Omental fat pad (tissue), 4 donors: ENCODE data around the gene CRABP1. TPM values are rescaled to one million over a fixed set of nuclear protein-coding genes. Genes with fewer than 3 reads are reported as not detected.

Experiments used
- ATAC-seq: fragments of 150-250 bp; one replicate; pipeline ENCODE4 v1.9.1; 2016; ENCODE audit warnings: mild to moderate bottlenecking, moderate library complexity; ENCODE audit not compliant: low FRiP score
- DNase-seq: peaks from one replicate; pipeline ENCODE4 v3.0.0-alpha.2; 2019; ENCODE audit warnings: low spot score
- CTCF ChIP-seq, 3 donors: fragments of 450-650 bp; IDR thresholded peaks; one replicate each; pipeline ENCODE4 v1.5.1; 2016 to 2017; ENCODE audit warnings: antibody characterized with exemption in 3 of 3, mild to moderate bottlenecking in 3 of 3, moderate library complexity in 2 of 3
- total RNA-seq, 4 donors: library from RNA; depleted of rRNA; stranded (reverse); fragments of >200 nt; gene quantifications; one replicate each; pipeline ENCODE4 v1.1.0, GENCODE V29; 2016

CRABP1 gene
- total RNA-seq, 4 donors from 2014 or later = 1.6 TPM; not detected in 3

DNA sequence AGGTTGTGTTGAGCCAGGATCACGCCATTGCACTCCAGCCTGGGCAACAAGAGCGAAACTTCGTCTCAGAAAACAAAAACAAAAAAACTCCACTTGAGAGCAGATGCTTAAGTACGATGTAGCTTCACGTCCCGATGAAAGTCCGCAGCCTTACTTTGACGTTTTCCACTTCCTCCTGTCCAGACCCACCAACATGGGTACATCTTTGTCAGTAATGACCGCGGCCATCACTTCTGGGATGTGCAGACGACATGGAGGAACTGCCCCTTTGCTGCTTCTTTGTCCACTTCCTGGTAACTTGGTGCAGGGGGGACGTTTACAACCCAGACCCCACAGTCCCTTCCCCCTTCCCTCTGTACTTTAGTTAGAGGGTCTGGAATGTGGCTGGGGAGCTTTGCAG lies 48.7 kb downstream of the CRABP1 start:
- no peak for TF ChIP-seq CTCF (IDR thresholded peaks at IDR 0.05)
- no peak for ATAC-seq
- DNase-seq = no peak

DNA sequence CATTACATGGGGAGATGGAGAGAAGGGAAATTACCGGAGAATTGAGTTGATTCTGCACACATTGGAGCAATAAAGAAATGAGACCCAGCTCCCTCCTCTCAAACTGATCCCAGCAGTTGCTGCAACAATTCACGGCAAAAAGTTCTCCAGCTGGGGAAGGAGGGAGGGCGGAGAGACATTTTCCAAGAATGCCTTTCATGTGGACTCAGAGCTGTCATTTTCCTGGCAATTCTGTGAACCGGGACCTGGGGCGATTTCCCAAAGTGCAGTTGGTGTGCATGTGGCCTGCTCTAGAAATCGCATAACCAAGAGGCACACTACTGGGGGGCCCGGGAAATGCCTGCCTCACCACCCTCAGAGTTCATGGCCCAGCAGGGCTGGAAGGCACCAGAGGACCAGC lies 49.2 kb downstream of the CRABP1 start:
- no peak for ATAC-seq
- TF ChIP-seq CTCF (IDR thresholded peaks at IDR 0.05) = no peak
- DNase-seq = no peak

DNA sequence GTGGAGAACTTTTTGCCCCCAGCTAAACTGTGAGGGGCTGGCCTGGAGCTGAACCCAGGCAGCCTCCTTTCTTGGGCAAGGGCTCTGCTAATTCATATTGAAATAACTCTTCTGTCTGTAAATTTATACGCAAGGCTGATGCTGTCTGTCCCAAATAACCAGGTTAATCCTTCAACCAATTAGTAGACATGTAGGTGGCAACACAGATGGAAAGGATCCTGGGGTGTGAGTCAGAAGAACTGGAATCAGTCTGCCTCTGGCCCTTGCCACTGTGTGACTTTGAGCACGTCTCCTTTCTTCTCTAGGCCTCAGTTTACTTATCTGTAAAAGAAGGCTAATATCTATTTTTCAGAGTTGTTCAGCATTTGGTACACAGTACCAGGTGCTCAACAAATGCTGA lies 49.6 kb downstream of the CRABP1 start:
- no peak for ATAC-seq
- DNase-seq = no peak
- TF ChIP-seq CTCF (IDR thresholded peaks at IDR 0.05) = no peak

- DNase-seq (no peak), ATAC-seq (no peak)
- no peak for TF ChIP-seq CTCF (IDR thresholded peaks at IDR 0.05)
Observed at GRCh38 chr15:78390242-78390641, 50.1 kb downstream of the CRABP1 start.

GRCh38 chr15:78390826-78391225 lies 50.7 kb downstream of the CRABP1 start:
- no peak for DNase-seq
- TF ChIP-seq CTCF (IDR thresholded peaks at IDR 0.05) = no peak
- ATAC-seq = no peak

DNA sequence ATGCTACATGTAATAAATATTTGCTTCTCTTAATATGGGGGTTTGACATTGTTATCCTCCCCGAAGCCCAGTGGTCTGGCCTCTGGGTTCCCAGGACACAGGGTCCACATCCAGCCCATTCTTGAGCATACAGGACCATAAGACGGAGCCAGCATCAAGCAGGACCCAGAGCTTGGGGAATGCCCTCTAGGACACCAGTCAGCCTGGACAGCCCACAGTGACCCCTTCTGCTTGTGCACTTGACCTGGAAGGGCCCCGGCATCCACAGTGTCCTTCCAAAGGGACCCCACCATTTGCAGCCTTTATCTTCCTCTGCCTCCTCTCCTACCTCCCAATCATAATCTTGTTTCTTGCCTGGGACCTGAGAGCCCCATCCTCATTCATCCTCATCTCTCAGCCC lies 51.6 kb downstream of the CRABP1 start:
- DNase-seq = no peak
- no peak for TF ChIP-seq CTCF (IDR thresholded peaks at IDR 0.05)
- no peak for ATAC-seq

- TF ChIP-seq CTCF (IDR thresholded peaks at IDR 0.05) = no peak
- DNase-seq (no peak), ATAC-seq (no peak)
Observed at GRCh38 chr15:78392430-78392829, 52.3 kb downstream of the CRABP1 start.
